HUES6 (cell line): ENCODE data around the gene TTLL4.
"Not testable (repeated sequence)": the region's sequence is repeated elsewhere in the genome, so short reads cannot be mapped to it uniquely, and the experiment has no call there.

Experiments
- H3K27ac ChIP-seq: 2 replicates; pipeline ENCODE4 v1.7.0; 2013; ENCODE audit warnings: low read depth, mild to moderate bottlenecking, low read length, inconsistent platforms
- H3K27me3 ChIP-seq: 2 replicates; pipeline ENCODE4 v1.6.1; 2013; ENCODE audit warnings: low read length; ENCODE audit not compliant: control insufficient read depth, insufficient read depth
- H3K36me3 ChIP-seq: 2 replicates; pipeline ENCODE4 v1.6.1; 2013; ENCODE audit warnings: low read length; ENCODE audit not compliant: control insufficient read depth, insufficient read depth
- H3K4me1 ChIP-seq: 2 replicates; pipeline ENCODE4 v1.6.1; 2013; ENCODE audit warnings: low read length; ENCODE audit not compliant: control insufficient read depth, insufficient read depth
- H3K4me3 ChIP-seq: 2 replicates; pipeline ENCODE4 v1.5.1; 2013; ENCODE audit warnings: low read depth, low read length
- H3K9ac ChIP-seq: one replicate; pipeline ENCODE4 v1.6.1; 2013; ENCODE audit warnings: mild to moderate bottlenecking, low read length
- H3K9me3 ChIP-seq: 2 replicates; pipeline ENCODE4 v1.6.1; 2013; ENCODE audit warnings: low read depth, low read length; ENCODE audit not compliant: control insufficient read depth, insufficient read depth

The TTLL4 gene

GRCh38 chr2:218710687-218711549 is at the start of gene TTLL4:
Gene TTLL4, plus strand, starts transcription at chr2:218710835. Its CDS starts 26,842 bp downstream, at chr2:218737677.
- H3K27me3 ChIP-seq, result no peaks in the 10 kb centered on the region
- H3K27ac ChIP-seq, result peak within 1 kb of the TSS; percentile 75
- peaks cover 16% of the 10 kb centered on the region for H3K36me3 ChIP-seq
- peaks cover 12% of the 10 kb centered on the region; the same call in 1 of the 2 replicates for H3K4me1 ChIP-seq
- H3K4me3 ChIP-seq, result peak within 1 kb of the TSS; percentile 95
- peak within 1 kb of the TSS; percentile 94 for H3K9ac ChIP-seq
- no peaks in the 10 kb centered on the region for H3K9me3 ChIP-seq

GRCh38 chr2:218662377-218662776 is 48.3 kb upstream of the TTLL4 start:
- Histone ChIP-seq H3K4me1 (no peaks in the 10 kb centered on the region; the same call in 1 of the 2 replicates), H3K9ac (no peak overlapping the region), H3K36me3 (peaks cover 58% of the 10 kb centered on the region), H3K9me3 (no peaks in the 10 kb centered on the region), H3K4me3 (no peak overlapping the region), H3K27ac (no peak overlapping the region), H3K27me3 (no peaks in the 10 kb centered on the region)

GRCh38 chr2:218662827-218663226 is 47.8 kb upstream of the TTLL4 start:
- no peaks in the 10 kb centered on the region for H3K27me3 ChIP-seq
- no peaks in the 10 kb centered on the region for H3K9me3 ChIP-seq
- H3K36me3 ChIP-seq, result peaks cover 62% of the 10 kb centered on the region
- no peak overlapping the region for H3K9ac ChIP-seq
- no peaks in the 10 kb centered on the region; the same call in 1 of the 2 replicates for H3K4me1 ChIP-seq
- H3K27ac ChIP-seq, result no peak overlapping the region
- no peak overlapping the region for H3K4me3 ChIP-seq

GRCh38 chr2:218663901-218664300 is 46.7 kb upstream of the TTLL4 start:
- no peak overlapping the region for H3K4me3 ChIP-seq
- no peaks in the 10 kb centered on the region; the same call in 1 of the 2 replicates for H3K4me1 ChIP-seq
- H3K27ac ChIP-seq, result no peak overlapping the region
- H3K9ac ChIP-seq, result no peak overlapping the region
- H3K36me3 ChIP-seq, result peaks cover 68% of the 10 kb centered on the region
- H3K9me3 ChIP-seq, result no peaks in the 10 kb centered on the region
- no peaks in the 10 kb centered on the region for H3K27me3 ChIP-seq

GRCh38 chr2:218664653-218665052 is 46.0 kb upstream of the TTLL4 start:
- Histone ChIP-seq H3K4me3 (no peak overlapping the region), H3K36me3 (peaks cover 68% of the 10 kb centered on the region), H3K27me3 (no peaks in the 10 kb centered on the region), H3K4me1 (no peaks in the 10 kb centered on the region; the same call in 1 of the 2 replicates), H3K9ac (no peak overlapping the region), H3K9me3 (no peaks in the 10 kb centered on the region), H3K27ac (no peak overlapping the region)

- Histone ChIP-seq H3K27ac (peak overlapping the region; percentile 1; the same call in 1 of the 2 replicates), H3K4me1 (peaks cover 8% of the 10 kb centered on the region; the same call in 1 of the 2 replicates), H3K9me3 (no peaks in the 10 kb centered on the region), H3K36me3 (peaks cover 30% of the 10 kb centered on the region), H3K4me3 (peak overlapping the region; percentile 77), H3K9ac (peak overlapping the region; percentile 98), H3K27me3 (no peaks in the 10 kb centered on the region)
Observed at GRCh38 chr2:218671097-218671653, 39.5 kb upstream of the TTLL4 start.

- Histone ChIP-seq H3K36me3 (peaks cover 26% of the 10 kb centered on the region), H3K27ac (peak within 1 kb of the TSS; percentile 87), H3K4me3 (peak within 1 kb of the TSS; percentile 77), H3K27me3 (no peaks in the 10 kb centered on the region), H3K9ac (peak within 1 kb of the TSS; percentile 98), H3K9me3 (no peaks in the 10 kb centered on the region), H3K4me1 (peaks cover 8% of the 10 kb centered on the region; the same call in 1 of the 2 replicates)
Observed at GRCh38 chr2:218671654-218672566, 38.7 kb upstream of the TTLL4 start, which contains the start of the genes RNF25 and STK36. Gene RNF25, minus strand, starts transcription at chr2:218672002. Its CDS starts 32 bp downstream, at chr2:218671970. Gene STK36, plus strand, starts transcription at chr2:218672086. Its CDS starts 744 bp downstream, at chr2:218672830.

- Histone ChIP-seq H3K4me3 (no peak overlapping the region), H3K27me3 (no peaks in the 10 kb centered on the region), H3K9ac (no peak overlapping the region), H3K4me1 (no peaks in the 10 kb centered on the region), H3K9me3 (no peaks in the 10 kb centered on the region), H3K27ac (no peak overlapping the region), H3K36me3 (peaks cover 50% of the 10 kb centered on the region)
Observed at GRCh38 chr2:218679119-218679518, 31.5 kb upstream of the TTLL4 start.

GRCh38 chr2:218680061-218680460 is 30.6 kb upstream of the TTLL4 start:
- H3K27ac ChIP-seq, result no peak overlapping the region
- no peaks in the 10 kb centered on the region for H3K4me1 ChIP-seq
- no peaks in the 10 kb centered on the region for H3K27me3 ChIP-seq
- no peak overlapping the region for H3K4me3 ChIP-seq
- no peak overlapping the region for H3K9ac ChIP-seq
- peaks cover 54% of the 10 kb centered on the region for H3K36me3 ChIP-seq
- no peaks in the 10 kb centered on the region for H3K9me3 ChIP-seq

- H3K27me3 ChIP-seq, H3K4me1 ChIP-seq, H3K27ac ChIP-seq, H3K9ac ChIP-seq, H3K9me3 ChIP-seq, H3K4me3 ChIP-seq: not testable (repeated sequence)
- H3K36me3 ChIP-seq, result peaks cover 46% of the 10 kb centered on the region
Observed at GRCh38 chr2:218687400-218688060, 23.1 kb upstream of the TTLL4 start.
